Activated T-cell treated with anti-CD3 and anti-CD28 coated beads for 1 hour (primary cell): ENCODE results near the gene REG3A.

Experiments used
- DNase-seq: peaks from one replicate; pipeline ENCODE4 v3.0.0-alpha.2; 2020; ENCODE audit warnings: low read depth

Gene REG3A

GRCh38 chr2:79120194-79120713, 39.3 kb downstream of the REG3A start, which contains the start of gene REG1A:
Gene REG1A, plus strand, starts transcription at chr2:79120488. Its CDS starts 374 bp downstream, at chr2:79120862.
- DNase-seq, result no peak

- no peak for DNase-seq
Observed at GRCh38 chr2:79116997-79117928, 42.3 kb downstream of the REG3A start.

DNA sequence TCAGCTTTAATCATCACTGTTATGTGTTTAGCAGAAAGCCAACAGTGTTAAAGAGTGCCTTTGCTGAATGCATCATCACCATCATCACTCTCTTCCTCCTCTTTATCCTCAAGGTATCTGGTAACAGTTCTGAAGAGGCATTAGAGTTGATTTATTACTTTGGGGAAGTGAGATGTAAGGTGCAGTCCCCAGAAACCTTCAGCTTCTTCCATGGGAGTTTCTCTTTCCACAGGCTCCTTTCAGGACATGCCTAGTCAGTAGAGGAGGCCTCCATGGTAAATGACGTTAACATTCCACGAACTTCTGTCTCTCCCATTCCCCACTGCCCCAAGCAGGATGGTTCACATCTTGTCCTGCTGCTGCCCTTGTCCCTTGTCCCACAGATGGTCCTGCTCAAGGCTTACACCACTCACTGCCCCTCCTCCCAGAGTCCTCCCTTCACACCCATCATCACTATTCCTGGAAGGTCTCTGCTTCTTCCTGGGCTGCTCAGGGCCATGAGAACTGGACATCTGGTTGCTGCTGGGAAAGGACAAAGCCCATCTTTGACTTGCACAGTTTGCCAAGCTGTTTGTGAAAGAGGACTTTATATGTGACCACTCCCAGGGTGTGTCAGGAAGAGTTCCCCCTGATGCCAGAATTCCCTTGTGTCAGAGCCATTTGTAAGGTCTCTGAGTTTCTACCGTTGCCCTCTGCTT, 44.6 kb downstream of the REG3A start:
- DNase-seq, result no peak

DNA sequence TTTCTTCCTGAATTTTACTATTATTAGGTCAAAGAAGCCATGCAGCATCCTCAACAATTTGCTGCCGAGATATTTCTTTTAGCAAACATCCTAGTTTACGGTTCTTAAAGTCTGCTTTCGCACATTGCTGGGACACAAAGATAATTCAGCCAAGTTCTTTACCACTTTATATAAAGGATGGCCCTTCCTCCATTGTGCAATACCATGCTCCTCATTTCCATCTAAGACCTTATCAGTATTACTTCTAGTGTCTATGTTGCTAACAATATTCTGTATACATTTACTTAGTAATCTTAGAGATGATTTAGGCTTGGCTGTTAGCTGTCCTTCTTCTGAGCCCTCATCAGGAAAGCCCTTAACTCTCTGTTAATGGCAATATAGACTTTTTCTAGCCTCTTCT, 47.3 kb downstream of the REG3A start:
- DNase-seq, result no peak
